Heart right ventricle (tissue), 16 donors: ENCODE results near the gene ATRX. TPM values are rescaled to one million over a fixed set of nuclear protein-coding genes. Genes with fewer than 3 reads are reported as not detected.
"Not testable (repeated sequence)": the region's sequence is repeated elsewhere in the genome, so short reads cannot be mapped to it uniquely, and the experiment has no call there.

Experiments used
- ATAC-seq, 8 donors: fragments of 200-7000 bp; cut with Tn5 transposase; one replicate each; pipeline ENCODE4 v1.9.1; 2020; ENCODE audit warnings: mild to moderate bottlenecking in 8 of 8, moderate library complexity in 8 of 8, moderate number of reproducible peaks in 1 of 8
- DNase-seq, 2 donors: peaks; one replicate each; pipeline ENCODE4 v3.0.0-alpha.2; 2020
- H3K27ac ChIP-seq, 10 donors: fragments of 200-600 bp; sonication (generic) in 2 of 10; one replicate each; pipeline versions ENCODE4 v1.5.0 to v1.8.0; 2020 to 2022; ENCODE audit warnings: mild to moderate bottlenecking in 3 of 10
- H3K27me3 ChIP-seq, 7 donors: fragments of 200-600 bp; one replicate each; pipeline ENCODE4 v1.8.0; 2021 to 2022; ENCODE audit warnings: mild to moderate bottlenecking in 2 of 7
- H3K36me3 ChIP-seq, 9 donors: fragments of 200-600 bp; sonication (generic) in 1 of 9; one replicate each; pipeline versions ENCODE4 v1.5.0 to v1.8.0; 2020 to 2022; ENCODE audit warnings: mild to moderate bottlenecking in 2 of 9
- H3K4me1 ChIP-seq, 9 donors: fragments of 200-600 bp; sonication (generic) in 1 of 9; one replicate each; pipeline versions ENCODE4 v1.5.0 to v1.8.0; 2020 to 2022; ENCODE audit warnings: mild to moderate bottlenecking in 4 of 9
- H3K4me3 ChIP-seq, 10 donors: fragments of 200-600 bp; sonication (generic) in 2 of 10; one replicate each; pipeline versions ENCODE4 v1.5.0 to v1.8.0; 2020 to 2022; ENCODE audit warnings: mild to moderate bottlenecking in 7 of 10, moderate library complexity in 2 of 10
- H3K9me3 ChIP-seq, 11 donors: fragments of 200-600 bp in 10 of 11; sonication (generic) in 2 of 11; one replicate each; pipeline versions ENCODE4 v1.5.0 to v1.8.0; 2013 to 2022; ENCODE audit warnings: mild to moderate bottlenecking in 2 of 11, control low read depth in 1 of 11, moderate library complexity in 1 of 11
- WGBS, 2 donors: extraction: QIAGEN DNeasy Blood & Tissue Kit; methylation state at CpG; one replicate each; pipeline ENCODE4 v1.1.7; 2013; ENCODE audit warnings: inconsistent platforms in 1 of 2; 5-methylcytosine and 5-hydroxymethylcytosine counted together
- intact Hi-C, 10 donors: fragments of 100-400 bp; cut with DNase I; formaldehyde crosslinking; loops; one replicate each; pipeline versions ENCODE4 v1.11.1 to v1.14.2; 2022
- polyA plus RNA-seq, 2 donors: library from polyadenylated mRNA; stranded (reverse); fragments of 200-250 nt; gene quantifications; one replicate each; pipeline ENCODE4 v1.2.3, GENCODE V29; 2013
- total RNA-seq, 10 donors: library from RNA; stranded (reverse); fragmentation: NEBNext Ultra II Directional in 3 of 10; extraction: Animal tissue kit (Norgen Biotek cat#: 25700) in 3 of 10; gene quantifications; one replicate each; pipeline versions ENCODE4 v1.2.1 to v1.2.4, GENCODE V29; 2021 to 2023
- TF ChIP-seq, protein P1 (sequence below), 9 donors: fragments of 200-600 bp; sonication (generic) in 2 of 9; IDR thresholded peaks; one replicate each; pipeline versions ENCODE4 v1.5.0 to v1.8.0; 2021 to 2022; ENCODE audit warnings: antibody characterized with exemption in 9 of 9, mild to moderate bottlenecking in 5 of 9, moderate library complexity in 1 of 9
- donor health status: Arrhythmogenic right ventricular cardiomyopathy.
- donor health status: ischemic (EF 13 %, LVEDD 7.1; RV severe dilation, severe dysfunction).
- donor health status: healthy with polysubstance abuse.
- donor health status: DM: no; HTN: yes; CAD: no.
- donor health status: DM: no; HTN: no; CAD: no.
- donor health status: ischemic (EF 25% LVEDD 6.9; RV normal size, moderate dysfunction).
- donor health status: ischemic (EF 25% LVEDD 5.7; RV mildly dilated, moderate dysfunction).
- donor health status: healthy.
- donor health status: DM: yes; HTN: yes; CAD: no.
- donor health status: Ischemic cardiomyopathy.
- donor health status: ischemic (EF 35%, LVEDD 5.7; RV mildly dilated, moderate dysfunction).
- donor health status: nonischemic (EF 11% LVEDD 7.7; RV severe dilation, severe dysfunction).
- donor health status: DM: yes; HTN: yes; CAD: no.
- donor health status: PGD.
- donor health status: ischemic (EF 29% LVEDD 5.4; RV normal size, mild dysfunction).
- donor health status: nonischemic (EF 23%, LVEDD 6.1; RV moderate dilation, normal function).

The ATRX gene
- total and polyA plus RNA-seq, 12 donors, result 8.1 to 107 (median 88.6) TPM

DNA sequence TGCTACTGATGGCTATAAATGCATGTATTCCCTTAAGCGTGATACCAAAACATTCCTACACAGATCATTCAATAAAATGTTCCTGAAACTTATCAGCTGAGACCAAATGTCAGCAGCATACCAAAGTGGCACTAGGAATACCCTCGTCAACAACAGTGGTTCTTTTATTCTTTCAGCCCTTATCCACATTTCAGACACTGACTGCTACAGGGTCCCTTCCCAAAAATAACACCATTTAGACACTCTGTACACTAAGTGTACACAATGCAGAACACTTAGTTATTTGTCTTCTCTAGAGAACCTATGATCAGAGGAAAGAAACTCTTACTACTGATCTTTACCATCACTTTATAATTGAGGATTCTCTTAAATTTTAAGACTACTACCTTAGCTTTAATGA, 94.1 kb downstream of the ATRX start:
- 42 to 48% methylated on average over 2 of the region's 2 CpGs for WGBS, 2 donors
- Histone ChIP-seq H3K27me3 (no peaks in the 10 kb centered on the region), H3K9me3 (no peaks in the 10 kb centered on the region), H3K4me1 (peaks cover 0 to 7% (median 0%) of the 10 kb centered on the region in 9 donors), H3K4me3 (no peak overlapping the region), H3K27ac (no peak overlapping the region), H3K36me3 (peaks cover 0 to 61% (median 0%) of the 10 kb centered on the region in 9 donors)
- TF ChIP-seq, protein P1, sequence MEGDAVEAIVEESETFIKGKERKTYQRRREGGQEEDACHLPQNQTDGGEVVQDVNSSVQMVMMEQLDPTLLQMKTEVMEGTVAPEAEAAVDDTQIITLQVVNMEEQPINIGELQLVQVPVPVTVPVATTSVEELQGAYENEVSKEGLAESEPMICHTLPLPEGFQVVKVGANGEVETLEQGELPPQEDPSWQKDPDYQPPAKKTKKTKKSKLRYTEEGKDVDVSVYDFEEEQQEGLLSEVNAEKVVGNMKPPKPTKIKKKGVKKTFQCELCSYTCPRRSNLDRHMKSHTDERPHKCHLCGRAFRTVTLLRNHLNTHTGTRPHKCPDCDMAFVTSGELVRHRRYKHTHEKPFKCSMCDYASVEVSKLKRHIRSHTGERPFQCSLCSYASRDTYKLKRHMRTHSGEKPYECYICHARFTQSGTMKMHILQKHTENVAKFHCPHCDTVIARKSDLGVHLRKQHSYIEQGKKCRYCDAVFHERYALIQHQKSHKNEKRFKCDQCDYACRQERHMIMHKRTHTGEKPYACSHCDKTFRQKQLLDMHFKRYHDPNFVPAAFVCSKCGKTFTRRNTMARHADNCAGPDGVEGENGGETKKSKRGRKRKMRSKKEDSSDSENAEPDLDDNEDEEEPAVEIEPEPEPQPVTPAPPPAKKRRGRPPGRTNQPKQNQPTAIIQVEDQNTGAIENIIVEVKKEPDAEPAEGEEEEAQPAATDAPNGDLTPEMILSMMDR (IDR thresholded peaks at IDR 0.05), result no peak
- ATAC-seq (no peak), DNase-seq (no peak)
- intact Hi-C loops, result no loop called here

DNA sequence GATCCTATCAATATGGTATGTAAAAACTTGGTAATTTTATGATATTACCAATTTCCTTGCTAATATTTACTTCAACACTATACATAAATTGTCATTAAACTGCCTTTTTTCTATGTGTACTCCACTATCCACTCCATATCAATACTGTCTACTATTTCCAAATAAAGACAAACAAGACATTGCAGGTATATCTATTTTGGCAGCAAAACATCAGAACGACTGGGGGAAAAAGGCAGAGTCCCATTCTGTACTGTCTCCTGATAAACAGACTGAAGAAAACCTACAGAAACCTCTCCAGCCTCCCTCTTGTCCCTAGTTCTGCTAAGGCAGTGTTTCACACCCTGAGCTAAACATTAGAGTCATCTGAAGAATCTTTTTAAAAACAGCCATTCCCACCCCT, 96.6 kb downstream of the ATRX start:
- ATAC-seq (no peak), DNase-seq (no peak)
- peaks cover 0 to 6% (median 0%) of the 10 kb centered on the region in 9 donors for H3K4me1 ChIP-seq
- 50 to 61% methylated on average over 1 of the region's 1 CpG for WGBS, 2 donors
- TF ChIP-seq, protein P1 (IDR thresholded peaks at IDR 0.05), result no peak
- intact Hi-C loops, result loop anchor here in 1 of 10 donors (5.0 kb wide), 1 partner anchor 1703 kb away; no protein-coding TSS in a partner anchor
- H3K4me3 ChIP-seq, result no peak overlapping the region
- H3K9me3 ChIP-seq, result peaks cover 0 to 5% (median 0%) of the 10 kb centered on the region in 11 donors
- H3K27me3 ChIP-seq, result no peaks in the 10 kb centered on the region
- H3K36me3 ChIP-seq, result peaks cover 0 to 72% (median 0%) of the 10 kb centered on the region in 9 donors
- no peak overlapping the region for H3K27ac ChIP-seq

DNA sequence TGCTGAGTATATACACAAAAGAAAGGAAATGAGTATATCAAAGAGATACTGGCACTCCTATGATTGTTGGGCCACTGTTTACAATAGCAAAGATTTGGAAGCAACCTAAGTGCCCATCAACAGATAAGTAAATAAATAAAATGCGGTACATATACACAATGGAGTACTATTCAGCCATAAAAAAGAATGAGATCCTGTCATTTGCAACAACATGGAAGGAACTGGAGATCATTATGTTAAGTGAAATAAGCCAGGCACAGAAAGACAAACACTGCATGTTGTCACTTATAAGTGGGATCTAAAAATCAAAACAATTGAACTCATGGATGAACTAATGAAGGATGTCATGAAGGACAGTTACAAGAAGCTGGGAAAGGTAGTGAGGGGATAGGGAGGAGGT, 100.3 kb downstream of the ATRX start:
- not testable (repeated sequence) for H3K27me3 ChIP-seq, H3K27ac ChIP-seq, ATAC-seq, DNase-seq, H3K4me3 ChIP-seq, H3K4me1 ChIP-seq, H3K9me3 ChIP-seq
- H3K36me3 ChIP-seq, result peaks cover 0 to 74% (median 0%) of the 10 kb centered on the region in 9 donors
- intact Hi-C loops, result loop anchor here in 1 of 10 donors (5.0 kb wide), 1 partner anchor 1707 kb away; no protein-coding TSS in a partner anchor
- WGBS, 2 donors, result 100% methylated on average over 1 of the region's 1 CpG

DNA sequence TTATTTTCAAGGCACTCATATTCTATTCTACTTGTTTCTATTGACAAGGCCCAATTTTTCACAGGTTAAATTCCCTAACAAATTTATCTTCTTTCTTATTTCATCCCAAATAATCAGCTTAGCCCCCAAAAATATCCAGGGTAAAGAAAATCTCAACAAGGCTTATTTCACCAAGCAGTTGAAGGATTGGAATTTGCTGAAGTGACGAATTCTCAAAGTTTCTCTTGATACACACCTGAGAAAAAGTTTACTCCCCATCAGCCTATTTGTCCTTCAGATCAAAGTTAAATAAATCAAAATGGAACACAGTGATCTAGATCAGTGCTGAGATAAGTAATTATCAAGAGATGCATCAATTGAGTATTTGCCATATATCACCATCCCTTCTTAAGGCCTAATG, 106.9 kb downstream of the ATRX start:
- no peaks in the 10 kb centered on the region for H3K9me3 ChIP-seq
- H3K4me1 ChIP-seq, result peaks cover 0 to 8% (median 0%) of the 10 kb centered on the region in 9 donors
- ATAC-seq (no peak), DNase-seq (no peak)
- no peak overlapping the region for H3K4me3 ChIP-seq
- intact Hi-C loops, result no loop called here
- WGBS, 2 donors, result 100% methylated on average over 1 of the region's 1 CpG
- H3K27ac ChIP-seq, result no peak overlapping the region
- TF ChIP-seq, protein P1 (IDR thresholded peaks at IDR 0.05), result no peak
- peaks cover 0 to 31% (median 0%) of the 10 kb centered on the region in 9 donors for H3K36me3 ChIP-seq
- H3K27me3 ChIP-seq, result no peaks in the 10 kb centered on the region

DNA sequence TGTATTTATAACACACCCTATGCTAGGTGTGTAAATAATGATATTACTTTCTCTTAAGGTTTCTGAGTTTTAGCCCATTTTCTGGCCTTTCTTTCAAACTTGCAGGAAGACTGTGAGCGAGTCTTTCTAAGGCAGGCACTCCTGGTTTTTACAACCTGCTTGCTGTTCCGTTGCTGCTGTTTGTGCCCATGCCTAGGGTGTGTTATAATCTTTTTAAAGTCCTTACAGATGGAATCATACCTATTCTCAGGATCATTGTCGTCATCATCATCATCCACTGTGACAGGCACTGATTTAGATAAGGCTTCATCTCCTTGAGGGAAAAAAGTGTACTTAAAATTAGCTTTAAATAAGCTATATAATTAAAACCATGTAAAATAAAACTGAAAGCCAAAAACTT, 110.0 kb downstream of the ATRX start:
- TF ChIP-seq, protein P1 (IDR thresholded peaks at IDR 0.05), result no peak
- ATAC-seq, result peak in 5 of 8 donors; percentile 44 to 80 (median 50)
- WGBS, 2 donors, result 60 to 70% methylated on average over 3 of the region's 3 CpGs

More for the DNA sequence above, 110.0 kb downstream of the ATRX start:
- Histone ChIP-seq H3K4me3 (no peak overlapping the region), H3K27me3 (no peaks in the 10 kb centered on the region), H3K9me3 (no peaks in the 10 kb centered on the region), H3K27ac (peak overlapping the region in 3 of 10 donors; percentile 3 to 39 (median 26)), H3K36me3 (peaks cover 0 to 14% (median 0%) of the 10 kb centered on the region in 9 donors), H3K4me1 (peaks cover 0 to 3% (median 0%) of the 10 kb centered on the region in 9 donors)
- intact Hi-C loops, result no loop called here
- DNase-seq, result no peak
